Measurements from ENCODE around the gene ANO9. TPM values are rescaled to one million over a fixed set of nuclear protein-coding genes. Genes with fewer than 3 reads are reported as not detected.

Gene ANO9
- total RNA-seq, 4 donors from 2014 or later = 0.79 to 3.6 (median 3.1) TPM

GRCh38 chr11:382081-382629, 59.7 kb downstream of the ANO9 start:
- no peak for ATAC-seq (ENCODE audit: low FRiP score)
- no peak for DNase-seq (ENCODE audit: low spot score)
- TF ChIP-seq CTCF (IDR thresholded peaks at IDR 0.05) = no peak

- ATAC-seq (ENCODE audit: low FRiP score) (no peak), DNase-seq (ENCODE audit: low spot score) (no peak)
- TF ChIP-seq CTCF (IDR thresholded peaks at IDR 0.05) = no peak
These were observed 60.2 kb downstream of the ANO9 start for GRCh38 chr11:381501-382072.

- DNase-seq (ENCODE audit: low spot score) (no peak), ATAC-seq (ENCODE audit: low FRiP score) (no peak)
- TF ChIP-seq CTCF (IDR thresholded peaks at IDR 0.05) = no peak
These were observed 60.8 kb downstream of the ANO9 start for GRCh38 chr11:380996-381395.

GRCh38 chr11:380491-380890, 61.3 kb downstream of the ANO9 start:
- DNase-seq (ENCODE audit: low spot score) (no peak), ATAC-seq (ENCODE audit: low FRiP score) (no peak)
- TF ChIP-seq CTCF (IDR thresholded peaks at IDR 0.05) = no peak

GRCh38 chr11:380095-380480, 61.7 kb downstream of the ANO9 start:
- ATAC-seq (ENCODE audit: low FRiP score) (no peak), DNase-seq (ENCODE audit: low spot score) (no peak)
- no peak for TF ChIP-seq CTCF (IDR thresholded peaks at IDR 0.05)

DNA sequence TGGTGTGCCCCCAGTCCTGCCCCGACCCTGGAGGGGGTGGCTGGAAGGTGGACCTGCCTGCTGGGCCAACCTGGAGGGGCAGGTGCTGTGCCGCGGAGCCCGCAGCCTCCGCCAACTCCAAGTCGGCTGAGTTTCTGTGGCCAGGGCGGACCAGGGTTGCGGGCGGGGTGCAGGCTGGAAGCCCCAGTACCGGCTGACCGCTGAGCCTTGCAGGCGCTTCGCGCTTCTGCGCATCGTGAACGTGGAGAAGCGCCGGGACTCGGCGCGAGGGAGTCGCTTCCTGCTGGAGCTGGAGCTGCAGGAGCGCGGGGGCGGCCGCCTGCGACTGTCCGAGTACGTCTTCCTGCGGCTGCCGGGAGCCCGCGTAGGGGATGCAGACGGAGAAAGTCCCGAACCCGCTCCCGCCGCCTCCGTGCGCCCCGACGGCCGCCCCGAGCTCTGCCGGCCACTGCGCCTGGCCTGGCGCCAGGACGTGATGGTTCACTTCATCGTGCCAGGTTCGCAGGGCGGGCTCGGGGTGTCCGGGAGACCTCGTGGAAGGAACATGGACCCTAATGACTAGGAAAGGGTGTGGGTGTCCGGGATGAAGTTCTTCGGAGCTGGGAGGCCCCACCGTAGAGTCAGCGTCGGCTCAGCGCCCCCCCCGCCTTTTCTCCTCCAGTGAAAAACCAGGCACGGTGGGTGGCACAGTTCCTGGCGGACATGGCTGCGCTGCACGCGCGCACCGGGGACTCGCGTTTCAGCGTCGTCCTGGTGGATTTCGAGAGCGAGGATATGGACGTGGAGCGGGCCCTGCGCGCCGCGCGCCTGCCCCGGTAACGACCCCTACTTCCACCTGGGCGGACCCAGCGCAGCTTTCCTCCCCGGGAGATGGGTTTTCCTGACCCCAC, 62.4 kb downstream of the ANO9 start:
- DNase-seq (ENCODE audit: low spot score) (no peak), ATAC-seq (ENCODE audit: low FRiP score) (no peak)
- TF ChIP-seq CTCF (IDR thresholded peaks at IDR 0.05) = no peak
